ENCODE results near the gene TBC1D22A. TPM values are rescaled to one million over a fixed set of nuclear protein-coding genes. Genes with fewer than 3 reads are reported as not detected.

Gene TBC1D22A
- total and polyA plus RNA-seq, 11 donors = 9.4 to 30.7 (median 18.6) TPM

GRCh38 chr22:47071078-47071806 is 308.8 kb downstream of the TBC1D22A start:
- DNase-seq = no peak
- WGBS, 4 donors = 86 to 93% (median 91%) methylated on average over 11 of the region's 11 CpGs

GRCh38 chr22:47071807-47072641 is 309.6 kb downstream of the TBC1D22A start:
- TF ChIP-seq POLR2A (IDR thresholded peaks at IDR 0.05) (no peak), CTCF (IDR thresholded peaks at IDR 0.05) (no peak)
- ATAC-seq = no peak
- no peak for DNase-seq
- no peak overlapping the region for H3K27ac ChIP-seq
- no peaks in the 10 kb centered on the region for H3K27me3 ChIP-seq
- peaks cover 0 to 12% (median 0%) of the 10 kb centered on the region in 9 donors for H3K36me3 ChIP-seq
- H3K4me1 ChIP-seq = no peaks in the 10 kb centered on the region
- H3K9me3 ChIP-seq = peaks cover 0 to 32% (median 12%) of the 10 kb centered on the region in 12 donors
- WGBS, 4 donors = 81 to 90% (median 83%) methylated on average over 13 of the region's 13 CpGs
- intact Hi-C loops (cut with DNase I) = no loop called here
- no peak overlapping the region for H3K4me3 ChIP-seq

More at GRCh38 chr22:47071078-47071806, 308.8 kb downstream of the TBC1D22A start:
- H3K27ac ChIP-seq = no peak overlapping the region
- peaks cover 0 to 26% (median 12%) of the 10 kb centered on the region in 12 donors for H3K9me3 ChIP-seq
- ATAC-seq = no peak
- intact Hi-C loops (cut with DNase I) = no loop called here
- H3K4me3 ChIP-seq = no peak overlapping the region
- H3K4me1 ChIP-seq = no peaks in the 10 kb centered on the region
- H3K27me3 ChIP-seq = no peaks in the 10 kb centered on the region
- peaks cover 0 to 12% (median 0%) of the 10 kb centered on the region in 9 donors for H3K36me3 ChIP-seq
- no peak for TF ChIP-seq POLR2A (IDR thresholded peaks at IDR 0.05)
- no peak for TF ChIP-seq CTCF (IDR thresholded peaks at IDR 0.05)

- Histone ChIP-seq H3K4me1 (no peaks in the 10 kb centered on the region), H3K4me3 (no peak overlapping the region), H3K9me3 (peaks cover 0 to 32% (median 12%) of the 10 kb centered on the region in 12 donors), H3K27me3 (no peaks in the 10 kb centered on the region), H3K36me3 (peaks cover 0 to 12% (median 0%) of the 10 kb centered on the region in 9 donors), H3K27ac (no peak overlapping the region)
- intact Hi-C loops (cut with DNase I) = no loop called here
- DNase-seq = no peak
- ATAC-seq = no peak
- TF ChIP-seq POLR2A (IDR thresholded peaks at IDR 0.05) (no peak), CTCF (IDR thresholded peaks at IDR 0.05) (no peak)
- WGBS, 4 donors = 94 to 98% (median 98%) methylated on average over 2 to 7 of the region's 7 CpGs
Measured at GRCh38 chr22:47072642-47072967, 310.2 kb downstream of the TBC1D22A start.

- WGBS, 4 donors = 92 to 95% (median 93%) methylated on average over 7 of the region's 7 CpGs
- Histone ChIP-seq H3K4me3 (no peak overlapping the region), H3K9me3 (peaks cover 0 to 32% (median 12%) of the 10 kb centered on the region in 12 donors), H3K27me3 (no peaks in the 10 kb centered on the region), H3K36me3 (peaks cover 0 to 12% (median 0%) of the 10 kb centered on the region in 9 donors), H3K27ac (no peak overlapping the region), H3K4me1 (no peaks in the 10 kb centered on the region)
- TF ChIP-seq POLR2A (IDR thresholded peaks at IDR 0.05) (no peak), CTCF (IDR thresholded peaks at IDR 0.05) (no peak)
- ATAC-seq = no peak
- intact Hi-C loops (cut with DNase I) = no loop called here
- DNase-seq = no peak
Measured at GRCh38 chr22:47073075-47073474, 310.6 kb downstream of the TBC1D22A start.

All from heart left ventricle (tissue), 16 donors.